Choroid plexus epithelial cell (primary cell): ENCODE results near the gene MSLN.

ENCODE experiments used
- DNase-seq: peaks from one replicate; pipeline ENCODE4 v3.0.0-alpha.2; 2010; ENCODE audit warnings: low read depth
- H3K4me3 ChIP-seq: 2 replicates; pipeline ENCODE4 v1.5.1; 2011; ENCODE audit warnings: low read depth, mild to moderate bottlenecking, control low read depth, low read length, moderate library complexity
- TF ChIP-seq, protein P1 (sequence below): conservative IDR thresholded peaks from 2 replicates; pipeline ENCODE4 v1.5.1; 2011; ENCODE audit warnings: low read depth, mild to moderate bottlenecking, control low read depth, inconsistent platforms, low read length, moderate library complexity

Gene MSLN

DNA sequence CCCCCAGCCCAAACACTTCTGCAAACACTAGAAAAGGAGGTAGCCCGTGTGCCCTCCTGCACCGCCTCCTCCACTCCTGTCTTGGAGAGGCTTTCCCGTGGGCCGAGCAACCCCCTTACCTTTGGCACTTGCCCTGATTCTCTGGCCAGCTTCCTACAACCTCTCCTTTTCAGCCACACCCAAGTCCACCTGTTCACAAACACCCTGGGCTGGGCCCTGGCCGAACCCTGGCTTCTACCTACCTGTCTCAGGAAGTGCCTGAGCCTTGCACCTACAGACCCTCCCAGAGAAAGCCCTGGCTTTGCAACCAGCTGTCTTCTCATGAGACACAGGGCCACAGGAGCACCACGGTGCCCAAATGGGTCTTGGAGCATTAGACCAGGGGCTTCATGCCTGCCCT lies 41.6 kb upstream of the MSLN start:
- TF ChIP-seq, protein P1, sequence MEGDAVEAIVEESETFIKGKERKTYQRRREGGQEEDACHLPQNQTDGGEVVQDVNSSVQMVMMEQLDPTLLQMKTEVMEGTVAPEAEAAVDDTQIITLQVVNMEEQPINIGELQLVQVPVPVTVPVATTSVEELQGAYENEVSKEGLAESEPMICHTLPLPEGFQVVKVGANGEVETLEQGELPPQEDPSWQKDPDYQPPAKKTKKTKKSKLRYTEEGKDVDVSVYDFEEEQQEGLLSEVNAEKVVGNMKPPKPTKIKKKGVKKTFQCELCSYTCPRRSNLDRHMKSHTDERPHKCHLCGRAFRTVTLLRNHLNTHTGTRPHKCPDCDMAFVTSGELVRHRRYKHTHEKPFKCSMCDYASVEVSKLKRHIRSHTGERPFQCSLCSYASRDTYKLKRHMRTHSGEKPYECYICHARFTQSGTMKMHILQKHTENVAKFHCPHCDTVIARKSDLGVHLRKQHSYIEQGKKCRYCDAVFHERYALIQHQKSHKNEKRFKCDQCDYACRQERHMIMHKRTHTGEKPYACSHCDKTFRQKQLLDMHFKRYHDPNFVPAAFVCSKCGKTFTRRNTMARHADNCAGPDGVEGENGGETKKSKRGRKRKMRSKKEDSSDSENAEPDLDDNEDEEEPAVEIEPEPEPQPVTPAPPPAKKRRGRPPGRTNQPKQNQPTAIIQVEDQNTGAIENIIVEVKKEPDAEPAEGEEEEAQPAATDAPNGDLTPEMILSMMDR, result no peak
- no peak for DNase-seq
- H3K4me3 ChIP-seq, result no peak overlapping the region

DNA sequence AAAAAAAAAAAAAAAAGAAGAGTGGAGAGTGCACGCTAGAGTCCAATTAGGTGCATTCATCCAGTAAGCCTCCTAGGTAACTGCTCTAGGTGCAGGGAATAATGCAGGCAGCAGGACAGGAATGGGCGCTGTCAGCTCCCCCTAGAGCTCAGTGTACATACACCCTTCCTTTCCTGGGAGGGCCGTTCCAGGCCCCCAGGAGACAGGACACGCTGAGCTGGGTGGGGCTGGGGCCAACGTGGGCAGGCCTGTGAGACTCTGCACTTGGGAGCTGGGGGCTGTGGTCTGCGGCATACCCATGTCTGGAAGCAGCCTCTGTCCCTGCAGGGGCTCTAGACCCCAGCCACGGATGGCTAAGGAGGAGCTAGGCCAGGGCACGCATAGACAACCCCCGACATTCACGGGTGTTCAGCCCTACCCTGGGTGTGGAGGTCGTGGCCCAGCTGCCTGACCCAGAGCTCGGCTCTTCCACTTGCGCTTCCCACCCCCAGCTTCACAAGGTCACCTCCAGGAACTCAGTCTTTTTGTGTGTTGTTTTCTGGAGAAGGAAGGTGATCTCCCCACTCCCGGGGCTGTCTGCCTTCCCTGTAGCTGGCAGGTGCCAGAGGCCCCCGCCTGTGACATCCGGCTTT lies 40.6 kb upstream of the MSLN start:
- TF ChIP-seq, protein P1, result peak; percentile 43
- DNase-seq, result no peak
- peak overlapping the region; percentile 73 for H3K4me3 ChIP-seq

DNA sequence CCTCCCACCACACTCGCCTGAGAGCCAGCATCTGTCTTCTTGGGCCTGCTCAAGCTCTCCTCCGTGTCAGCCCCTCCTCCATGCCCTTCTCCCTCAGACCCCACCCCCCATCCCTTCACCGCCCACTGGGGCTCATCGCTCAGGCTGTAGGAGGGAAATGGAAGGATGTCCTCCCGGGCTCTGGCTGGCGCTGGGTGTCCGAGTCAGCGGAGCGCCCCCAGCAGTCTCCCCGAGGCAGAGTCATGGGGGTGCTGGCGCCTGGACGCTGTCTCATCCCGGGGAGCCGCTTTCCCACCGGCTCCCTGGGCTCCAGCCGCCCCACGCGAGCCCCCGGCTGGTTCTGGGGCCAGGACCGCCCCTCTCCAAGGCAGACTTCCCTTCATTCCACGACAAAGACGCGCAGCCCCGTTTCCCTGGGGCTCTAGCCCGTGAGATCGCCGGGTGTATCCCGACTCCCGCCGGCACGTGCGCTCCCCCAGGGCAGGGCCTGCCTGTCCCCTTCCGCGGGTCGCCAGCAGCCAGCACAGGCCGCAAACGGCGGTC lies 40.0 kb upstream of the MSLN start:
- TF ChIP-seq, protein P1, result peak; percentile 35
- DNase-seq, result peak; percentile 76
- H3K4me3 ChIP-seq, result peak overlapping the region; percentile 73

DNA sequence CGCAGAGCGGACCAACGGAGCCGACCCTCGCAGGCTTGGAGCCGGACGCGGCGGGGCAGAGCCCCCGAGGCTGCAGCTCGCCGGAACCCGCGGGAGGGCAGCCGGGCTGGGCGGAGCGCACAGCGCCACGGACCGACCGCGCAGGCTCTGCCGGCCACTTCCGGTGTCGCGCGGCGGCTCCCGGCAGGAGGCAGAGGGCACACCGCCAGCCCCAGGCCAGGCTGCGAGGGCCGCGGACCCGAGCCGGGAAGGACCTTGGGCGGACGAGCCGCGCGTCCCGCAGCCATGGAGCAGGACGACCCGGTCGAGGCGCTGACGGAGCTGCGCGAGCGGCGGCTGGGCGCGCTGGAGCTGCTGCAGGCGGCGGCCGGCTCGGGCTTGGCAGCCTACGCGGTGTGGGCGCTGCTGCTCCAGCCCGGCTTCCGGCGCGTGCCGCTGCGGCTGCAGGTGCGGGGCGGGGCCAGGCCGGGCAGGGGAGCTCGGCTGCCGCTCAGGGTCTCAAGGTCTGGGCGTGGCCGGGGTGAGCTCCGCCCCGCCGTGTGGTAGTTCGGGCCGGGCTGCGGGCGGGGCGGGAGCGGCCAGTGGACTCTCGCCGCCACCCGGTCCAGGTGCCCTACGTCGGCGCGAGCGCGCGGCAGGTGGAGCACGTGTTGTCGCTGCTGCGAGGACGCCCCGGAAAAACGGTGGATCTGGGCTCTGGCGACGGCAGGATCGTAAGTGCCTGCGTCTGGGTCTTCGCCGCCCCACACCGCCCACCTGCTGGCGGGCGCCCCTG lies 39.4 kb upstream of the MSLN start, which contains the start of gene ANTKMT:
Gene ANTKMT, plus strand, starts transcription at position 157 of the 775 bp plus-strand sequence. Its CDS starts 129 bp downstream, at position 286.
- H3K4me3 ChIP-seq, result peak within 1 kb of the TSS; percentile 73

DNA sequence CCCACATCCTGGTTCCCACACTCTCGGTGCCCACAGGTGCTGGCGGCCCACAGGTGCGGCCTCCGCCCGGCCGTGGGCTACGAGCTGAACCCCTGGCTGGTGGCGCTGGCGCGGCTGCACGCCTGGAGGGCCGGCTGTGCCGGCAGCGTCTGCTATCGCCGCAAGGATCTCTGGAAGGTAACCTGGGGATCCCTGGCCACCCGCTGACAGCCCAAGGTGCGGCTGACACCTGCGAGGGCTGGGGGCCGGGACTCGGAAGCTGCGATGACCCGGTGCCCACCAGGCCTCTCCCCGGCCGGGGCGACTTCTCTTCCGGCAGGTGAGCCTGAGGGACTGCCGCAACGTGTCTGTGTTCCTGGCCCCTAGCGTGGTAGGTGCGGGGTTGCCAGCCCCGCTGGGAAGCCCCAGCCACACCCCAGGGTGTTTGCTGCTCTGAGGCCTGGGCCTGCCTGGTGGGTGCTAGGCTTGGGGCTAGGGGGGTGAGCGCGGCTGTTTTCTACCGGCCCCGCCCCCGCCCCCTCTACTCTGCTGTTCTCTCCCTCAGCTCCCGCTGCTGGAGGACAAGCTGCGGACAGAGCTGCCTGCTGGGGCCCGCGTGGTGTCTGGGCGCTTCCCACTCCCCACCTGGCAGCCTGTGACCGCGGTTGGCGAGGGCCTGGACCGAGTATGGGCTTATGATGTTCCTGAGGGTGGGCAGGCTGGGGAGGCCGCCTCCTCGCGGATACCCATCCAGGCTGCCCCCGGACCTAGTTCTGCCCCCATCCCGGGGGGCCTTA lies 38.6 kb upstream of the MSLN start:
- TF ChIP-seq, protein P1, result no peak
- no peak for DNase-seq
- H3K4me3 ChIP-seq, result peak overlapping the region; percentile 73

More for the DNA sequence above, 39.4 kb upstream of the MSLN start, which contains the start of gene ANTKMT:
- TF ChIP-seq, protein P1, result no peak
- peak; percentile 69 for DNase-seq

DNA sequence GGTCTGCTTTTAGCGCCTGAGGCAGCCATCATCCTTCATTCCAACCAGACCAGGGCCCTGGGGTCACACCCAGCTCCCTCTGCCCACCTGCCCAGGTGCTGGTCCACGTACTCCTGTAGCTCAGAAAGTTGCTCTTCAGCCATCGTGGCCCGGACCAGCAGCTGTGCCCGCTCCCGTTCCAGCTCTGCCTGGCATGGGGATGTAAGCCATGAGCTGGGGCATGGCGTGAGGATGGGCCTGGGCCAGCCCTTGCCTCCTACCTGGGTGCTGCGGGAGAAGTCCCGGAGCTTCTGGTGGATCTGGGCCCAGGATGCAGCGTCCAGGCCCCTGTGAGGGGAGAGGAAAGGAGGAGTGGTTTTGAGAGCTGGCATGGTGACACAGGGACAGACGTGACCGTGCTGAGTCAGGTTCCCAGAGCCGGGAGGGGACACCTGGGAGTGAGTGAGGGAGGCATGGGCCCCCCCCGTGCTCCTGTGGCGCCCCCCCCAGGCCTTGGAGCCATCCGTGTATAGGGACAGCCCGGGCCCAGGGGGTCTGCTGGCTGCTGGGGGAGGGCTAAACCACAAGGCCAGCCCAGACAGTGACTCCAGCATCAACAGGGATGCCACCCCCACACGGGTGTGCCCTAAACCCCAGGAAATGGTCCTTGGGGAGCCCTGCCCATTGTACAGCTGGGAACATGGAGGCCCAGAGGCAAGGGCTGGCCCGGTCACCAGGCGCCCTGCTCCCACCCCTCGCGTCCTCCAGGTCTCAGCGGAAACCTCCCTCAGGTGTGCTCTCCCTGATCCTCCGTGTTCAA lies 37.5 kb upstream of the MSLN start:
- TF ChIP-seq, protein P1, result no peak
- DNase-seq, result no peak
- H3K4me3 ChIP-seq, result no peak overlapping the region
